Activated CD4-positive, alpha-beta T cell treated with anti-CD3 and anti-CD28 coated beads, Interleukin-2, Interleukin-4, amounts not matched to agents 100 ng/mL and 50 ng/mL, durations not matched to agents 16 hours and 8 hours (primary cell): ENCODE data around the gene GNS.
"Not testable (repeated sequence)": the region's sequence is repeated elsewhere in the genome, so short reads cannot be mapped to it uniquely, and the experiment has no call there.

Experiments
- DNase-seq: peaks from one replicate; pipeline ENCODE4 v3.0.0-alpha.2; 2020; ENCODE audit warnings: low spot score

GNS gene

DNA sequence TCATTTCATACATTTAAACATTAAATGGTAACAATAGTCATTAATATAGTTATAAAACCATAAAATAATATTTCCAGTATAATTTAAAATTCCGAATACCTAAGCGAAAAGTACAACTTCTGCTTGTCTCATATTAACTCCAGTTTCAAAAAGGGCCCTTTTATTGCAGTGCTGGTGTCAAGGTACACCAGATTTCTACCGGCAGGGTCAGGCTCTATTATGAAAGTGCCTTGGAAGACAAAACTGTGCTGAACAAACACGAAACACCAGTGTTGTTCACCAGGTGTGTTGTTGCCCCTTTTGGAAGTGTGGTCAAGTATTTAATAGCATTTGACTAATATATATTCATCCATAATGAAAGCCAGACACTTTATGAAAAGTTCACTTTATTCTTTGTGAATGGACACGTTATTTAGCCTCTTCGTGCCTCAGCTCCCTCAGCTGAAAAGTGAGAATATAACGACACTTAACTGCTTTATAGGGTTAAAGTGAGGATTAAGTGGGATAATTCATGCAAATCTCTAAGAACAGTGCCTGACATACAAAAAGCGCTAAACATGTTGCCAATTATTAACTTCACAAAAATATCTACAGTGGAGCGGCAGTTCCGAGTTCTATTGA is 20.3 kb upstream of the GNS start:
- no peak for DNase-seq

DNA sequence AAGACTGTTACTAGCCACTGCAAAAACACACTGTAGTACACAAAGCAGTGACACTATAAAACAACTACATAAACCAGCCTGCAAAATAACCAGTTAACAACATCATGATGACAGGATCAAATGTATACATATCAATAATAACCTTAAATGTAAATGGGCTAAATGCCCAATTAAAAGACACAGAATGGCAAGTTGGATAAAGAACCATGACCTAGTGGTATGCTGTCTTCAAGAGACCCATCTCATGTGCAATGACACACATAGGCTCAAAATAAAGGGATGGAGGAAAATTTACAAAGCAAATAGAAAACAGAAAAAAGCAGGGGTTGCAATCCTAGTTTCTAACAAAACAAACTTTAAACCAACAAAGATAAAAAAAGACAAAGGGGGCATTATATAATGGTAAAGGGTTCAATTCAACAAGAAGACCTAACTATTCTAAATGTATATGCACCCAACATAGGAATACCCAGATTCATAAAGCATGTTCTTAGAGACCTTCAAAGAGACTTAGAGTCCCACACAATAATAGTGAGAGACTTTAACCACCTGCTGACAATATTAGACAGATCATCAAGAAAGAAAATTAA is 16.0 kb upstream of the GNS start:
- not testable (repeated sequence) for DNase-seq

DNA sequence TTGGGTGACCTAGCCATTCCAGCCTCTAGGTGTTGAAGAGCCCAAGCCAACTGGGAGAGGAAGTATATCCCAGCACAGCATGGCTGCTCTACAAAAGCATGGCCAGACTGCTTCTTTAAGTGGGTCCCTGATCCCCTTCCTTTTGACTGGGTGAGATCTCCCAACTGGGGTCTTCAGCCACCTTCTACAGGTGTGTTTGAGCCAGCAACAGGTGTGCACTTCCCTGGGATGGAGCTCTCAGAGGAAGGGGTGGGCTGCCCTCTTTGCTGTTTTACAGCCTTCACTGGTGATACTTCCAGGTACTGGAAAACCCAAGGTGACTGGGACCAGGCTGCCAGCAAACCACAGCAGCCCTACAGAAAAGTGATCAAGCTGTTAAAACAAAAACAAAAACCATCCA is 14.2 kb upstream of the GNS start:
- DNase-seq = no peak

DNA sequence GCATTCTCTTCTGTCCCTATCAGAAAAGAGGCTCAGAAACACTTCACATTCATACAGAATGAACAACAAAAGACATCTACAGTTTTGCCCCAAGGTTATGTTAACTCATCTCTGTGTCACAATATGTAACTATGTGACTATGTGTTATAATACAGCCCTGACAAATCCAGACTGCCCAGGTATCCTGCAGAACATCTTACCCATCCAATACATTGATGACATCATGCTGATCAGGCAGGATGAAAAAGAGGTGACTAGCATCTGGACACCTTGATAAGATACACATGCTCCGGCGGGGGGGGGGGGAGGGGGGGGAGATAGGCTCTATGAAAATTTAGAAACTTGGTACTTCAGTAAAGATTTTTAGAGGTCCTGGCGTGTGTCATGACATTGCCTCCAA is 8.3 kb upstream of the GNS start:
- no peak for DNase-seq

DNA sequence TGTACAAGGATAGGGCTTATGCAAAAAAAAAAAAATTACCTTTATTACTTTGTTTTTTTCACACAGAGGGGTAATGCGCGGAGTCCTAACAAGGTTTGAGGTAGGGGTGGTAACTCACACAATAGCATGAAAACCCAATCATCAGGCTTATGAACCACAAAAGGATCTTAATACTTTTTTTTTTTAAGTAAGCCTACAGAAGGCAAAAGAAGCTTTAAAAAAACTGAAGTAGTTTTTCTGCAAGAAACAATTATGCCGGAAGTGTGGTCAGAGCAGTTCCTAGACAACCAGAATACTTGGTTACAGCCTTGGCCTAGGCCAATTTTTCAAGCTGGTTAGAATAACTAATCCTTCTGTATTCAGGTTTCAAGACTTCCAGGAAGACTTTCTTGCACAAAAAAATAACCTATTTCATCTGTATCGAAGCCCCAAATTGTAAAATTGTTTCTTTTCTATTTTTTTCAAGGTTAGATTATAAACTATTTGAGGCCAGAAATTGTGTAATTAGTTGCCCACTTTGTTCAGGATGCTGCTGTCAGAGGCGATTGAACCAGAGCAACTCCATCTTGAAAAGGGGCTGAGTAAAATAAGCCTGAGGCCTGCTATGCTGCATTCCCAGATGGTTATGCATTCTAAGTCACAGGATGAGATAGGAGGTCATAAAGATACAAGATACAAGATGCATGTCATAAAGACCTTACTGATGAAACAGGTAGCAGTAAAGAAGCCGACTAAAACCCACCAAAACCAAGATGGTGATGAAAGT is 1.8 kb upstream of the GNS start:
- DNase-seq = no peak

DNA sequence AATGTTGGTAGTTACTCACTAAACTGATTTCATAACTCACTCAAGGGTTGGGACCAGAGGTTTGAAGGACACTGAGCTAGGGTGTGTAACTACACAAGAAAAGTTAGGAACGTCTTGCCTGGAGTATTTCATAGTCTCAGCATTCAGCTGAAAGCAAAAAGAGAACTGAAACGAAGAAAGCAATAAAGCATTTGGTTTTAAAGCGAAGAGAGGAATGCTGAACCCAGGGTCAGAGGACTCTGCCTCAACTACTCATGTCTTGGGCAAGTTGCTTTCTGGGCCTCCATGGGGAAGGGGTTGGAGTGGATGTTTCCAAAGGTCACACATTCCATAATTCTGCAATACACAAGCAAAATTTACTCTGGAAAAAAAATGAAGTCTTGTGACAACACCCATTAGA is 1.4 kb downstream of the GNS start:
- no peak for DNase-seq

DNA sequence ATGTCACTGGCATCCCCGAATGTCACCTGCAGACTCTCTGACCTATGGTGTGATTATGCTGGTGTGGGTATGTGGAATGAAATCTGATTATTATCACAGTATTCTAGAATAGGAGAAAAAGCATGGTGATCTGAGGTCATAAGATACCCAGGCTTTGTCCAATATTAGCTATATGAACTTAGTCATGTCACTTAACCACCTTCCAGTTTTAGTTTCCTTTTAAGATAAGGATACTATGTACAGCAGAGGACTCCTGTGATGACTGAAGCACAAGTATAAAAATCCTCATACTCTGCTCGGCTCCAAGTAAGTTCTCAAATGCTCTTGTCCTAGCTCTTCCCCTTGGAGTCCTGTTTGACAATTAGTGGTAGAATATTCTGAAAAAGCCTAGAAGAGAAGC is 2.8 kb downstream of the GNS start:
- DNase-seq = no peak

DNA sequence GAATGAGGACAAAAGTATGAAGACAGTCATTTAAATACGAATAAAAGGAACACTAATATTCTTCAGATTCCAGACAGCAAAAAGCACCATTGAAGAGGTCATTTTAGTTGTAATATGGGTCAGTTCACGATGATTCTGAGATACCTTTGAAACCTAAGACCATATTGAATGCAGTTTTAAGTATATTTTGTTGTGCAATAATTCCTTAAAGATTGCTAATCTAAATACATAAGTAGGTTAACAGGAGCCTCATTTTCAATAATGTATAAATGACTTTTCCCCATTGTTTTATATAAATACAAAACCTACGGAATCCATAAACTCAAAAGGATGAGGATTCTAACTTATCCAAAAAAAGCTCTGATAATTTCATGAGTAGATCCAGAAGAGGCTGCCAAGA is 5.8 kb downstream of the GNS start:
- DNase-seq = no peak

DNA sequence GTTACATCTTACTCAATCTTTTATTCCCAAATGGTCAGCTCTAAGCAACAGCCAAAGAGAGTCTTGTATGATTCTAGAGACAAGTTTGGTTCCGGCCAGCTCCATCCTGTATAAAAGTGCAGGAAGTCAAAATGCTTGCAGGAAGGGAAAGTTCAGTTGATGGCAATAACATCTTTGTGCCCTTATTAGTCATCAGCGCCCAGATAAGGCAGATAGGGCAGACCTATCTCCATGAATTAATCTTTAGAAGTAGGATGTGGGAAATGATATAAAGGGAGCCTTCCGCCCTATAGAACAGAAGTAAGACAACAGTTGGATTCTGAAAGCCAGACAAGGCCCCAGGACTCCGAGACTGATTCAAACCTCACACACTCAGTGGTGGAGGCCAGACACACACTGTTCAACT is 6.4 kb downstream of the GNS start:
- peak; percentile 39 for DNase-seq

DNA sequence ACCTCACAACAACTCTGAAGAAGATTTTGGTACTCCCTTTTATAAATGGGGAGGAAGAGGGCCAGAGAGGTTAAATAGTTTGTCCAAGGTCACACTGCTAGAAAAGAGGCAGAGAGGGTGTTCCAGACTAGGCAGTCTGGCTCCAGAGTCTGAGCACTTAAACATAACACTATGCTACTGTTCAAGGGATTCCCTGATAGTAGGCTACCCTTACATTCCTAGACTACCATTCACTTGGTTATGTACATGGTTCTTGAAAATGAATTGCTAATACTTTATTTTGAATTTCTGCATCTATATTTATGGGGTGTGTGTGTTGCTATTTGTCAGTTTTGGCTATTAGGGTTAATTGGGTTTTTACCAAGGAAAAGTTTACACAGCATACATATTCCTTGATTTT is 7.2 kb downstream of the GNS start:
- DNase-seq = no peak

DNA sequence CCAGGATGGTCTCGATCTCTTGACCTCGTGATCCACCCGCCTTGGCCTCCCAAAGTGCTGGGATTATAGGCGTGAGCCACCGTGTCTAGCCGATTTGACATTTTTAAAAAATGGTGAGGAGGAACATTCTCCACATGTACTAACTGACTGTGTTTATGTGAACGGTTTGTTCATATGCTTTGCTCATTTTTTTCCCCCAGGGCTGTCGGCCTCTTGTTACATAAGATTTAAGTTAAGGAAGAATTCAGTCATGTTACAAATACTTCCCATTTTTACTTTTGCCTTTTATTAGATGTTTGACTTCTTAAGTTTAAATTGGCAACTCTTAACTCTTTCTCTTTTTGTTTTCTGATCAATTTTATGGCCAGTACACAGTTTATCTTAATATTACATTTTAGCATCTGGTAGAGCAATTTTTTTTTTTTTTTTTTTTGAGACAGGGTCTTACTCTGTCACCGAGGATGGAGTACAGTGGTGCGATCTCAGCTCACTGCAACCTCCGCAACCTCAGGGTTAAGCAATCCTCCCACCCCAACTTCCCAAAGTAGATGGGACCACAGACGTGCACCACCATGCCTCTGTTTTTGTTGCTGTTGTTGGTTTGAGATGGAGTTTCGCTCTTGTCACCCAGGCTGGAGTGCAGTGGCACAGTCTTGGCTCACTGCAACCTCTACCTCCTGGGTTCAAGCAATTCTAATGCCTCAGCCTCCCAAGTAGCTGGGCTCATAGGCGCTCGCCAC is 9.6 kb downstream of the GNS start:
- no peak for DNase-seq

DNA sequence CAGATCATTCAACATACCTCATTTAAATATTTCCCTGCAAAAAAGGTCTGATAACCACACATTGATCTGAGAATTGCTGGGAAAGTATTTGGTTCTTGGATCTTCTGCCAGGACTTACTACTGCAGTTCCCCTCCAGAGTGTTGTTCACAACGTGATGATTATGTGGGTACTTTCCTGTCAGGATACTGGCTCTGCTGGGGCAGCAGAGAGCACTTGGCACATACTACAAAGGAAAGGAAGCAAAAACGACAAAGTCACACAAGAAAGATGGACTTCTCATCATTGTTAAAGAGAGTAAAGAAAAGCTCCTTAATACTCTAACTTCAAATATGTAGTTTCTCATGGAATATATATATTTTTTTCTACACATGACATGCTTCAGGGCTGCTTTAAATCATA is 11.5 kb downstream of the GNS start:
- no peak for DNase-seq

DNA sequence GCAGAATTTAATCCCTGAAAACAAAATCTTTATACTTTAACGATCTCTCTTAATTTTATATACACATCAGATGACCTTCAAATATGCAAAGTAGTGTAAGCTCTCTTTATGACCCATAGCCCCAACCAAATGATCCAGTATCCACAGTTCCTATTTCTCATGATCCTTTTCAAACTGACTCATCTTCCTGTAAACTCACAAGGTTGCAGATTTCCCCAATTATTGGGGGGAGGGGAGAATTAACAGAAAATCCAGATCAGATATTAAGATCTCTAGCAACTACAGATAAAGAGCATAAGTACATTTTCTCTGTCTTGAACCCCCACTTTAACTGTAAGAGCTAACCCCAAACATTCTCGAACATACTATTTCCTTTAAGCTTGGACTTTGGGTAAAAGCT is 12.5 kb downstream of the GNS start:
- DNase-seq = no peak

DNA sequence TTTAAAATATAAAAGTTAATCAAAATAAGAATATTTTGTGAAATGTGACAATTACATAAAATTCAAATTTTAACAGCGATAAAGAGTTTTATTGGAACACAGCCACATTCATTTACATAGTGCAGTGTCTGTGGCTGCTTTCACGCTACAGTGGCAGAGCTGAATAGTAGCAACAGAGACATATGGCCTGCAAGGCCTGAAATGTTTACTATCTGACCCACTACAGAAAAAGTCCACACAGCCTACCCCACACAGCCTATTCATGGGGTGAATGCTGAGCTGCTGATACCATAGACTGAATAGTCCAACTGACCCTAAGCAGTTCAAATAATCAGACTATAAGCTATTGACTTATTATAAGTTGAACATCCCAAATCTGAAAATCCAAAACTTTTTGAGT is 13.2 kb downstream of the GNS start:
- no peak for DNase-seq

DNA sequence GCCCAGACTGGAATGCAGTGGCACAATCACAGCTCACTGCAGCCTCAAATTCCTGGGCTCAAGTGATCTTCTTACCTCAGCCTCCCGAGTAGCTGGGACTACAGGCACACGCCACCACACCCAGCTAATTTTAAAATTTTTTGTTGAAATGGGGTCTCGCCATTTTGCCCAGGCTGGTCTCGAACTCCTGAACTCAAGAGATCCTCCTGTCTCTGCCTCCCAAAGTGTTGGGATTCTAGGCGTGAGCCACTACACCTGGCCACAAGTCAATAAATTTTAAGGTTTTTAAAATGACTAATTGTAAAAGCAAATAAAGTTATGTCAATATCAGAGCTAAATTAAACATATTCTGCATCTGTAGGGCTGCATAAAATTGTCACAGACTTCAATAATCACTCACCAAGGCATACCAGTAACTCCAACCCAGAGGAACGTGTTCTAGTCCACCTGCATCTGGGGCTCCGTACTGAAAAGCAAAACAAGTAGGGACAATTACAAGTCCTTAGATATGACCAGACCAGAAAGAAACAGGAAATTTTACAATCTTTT is 13.9 kb downstream of the GNS start:
- no peak for DNase-seq

DNA sequence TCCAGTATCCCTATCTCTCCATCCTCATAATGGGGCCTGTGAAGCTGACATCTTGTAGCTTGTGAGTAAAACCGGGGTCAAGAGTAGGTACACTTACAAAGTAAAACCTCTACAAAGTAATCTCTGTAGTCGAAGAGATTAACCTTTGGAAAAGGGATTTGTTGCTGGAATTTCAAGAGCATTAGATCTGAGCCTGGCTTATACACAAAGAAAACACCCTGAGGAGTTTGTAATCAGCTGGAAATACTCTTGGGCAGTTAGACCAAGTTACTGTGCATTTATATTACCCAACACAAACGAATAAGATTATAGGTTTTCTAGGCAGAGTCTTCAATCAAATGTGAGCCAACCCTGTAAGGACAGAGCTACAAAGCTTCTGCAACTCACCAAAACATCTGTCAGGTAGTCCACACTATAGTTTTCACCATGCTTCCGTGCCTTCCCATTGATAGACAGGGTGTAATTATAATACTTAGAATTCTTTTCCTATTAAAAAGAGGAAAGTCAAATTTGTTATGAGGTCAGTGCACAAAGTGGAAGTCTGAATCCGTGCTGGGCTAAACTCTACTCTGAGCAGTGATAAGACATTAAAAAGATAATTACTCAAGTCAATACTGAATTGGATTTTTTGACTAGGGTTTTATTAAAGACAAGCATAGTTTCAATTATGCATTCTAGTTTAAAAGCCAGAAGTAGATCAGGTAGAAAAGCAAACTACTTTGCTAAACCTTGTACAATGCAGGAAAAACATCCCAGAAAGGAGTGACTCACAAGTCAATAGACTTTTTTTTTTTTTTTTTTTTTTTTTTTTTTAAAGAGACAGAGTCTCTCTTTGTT is 14.6 kb downstream of the GNS start:
- DNase-seq = no peak

DNA sequence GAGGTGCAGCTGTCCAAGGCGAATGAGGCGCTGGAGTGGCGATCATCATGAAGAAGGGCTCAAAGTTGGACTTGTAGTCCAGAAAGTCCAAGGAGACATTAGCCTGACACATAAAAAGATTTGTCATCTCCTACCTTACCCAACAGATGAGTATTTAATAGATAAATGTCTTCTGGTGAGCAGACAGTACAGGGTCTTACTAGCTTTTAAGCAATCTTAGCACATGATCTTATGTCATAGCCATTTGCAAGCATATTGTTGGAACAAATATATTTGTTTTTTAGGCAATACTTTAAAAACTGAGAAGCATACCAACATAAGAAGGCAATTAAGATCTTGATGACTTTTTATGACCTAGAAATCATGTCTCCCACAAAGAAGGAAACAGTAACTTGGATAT is 16.0 kb downstream of the GNS start:
- DNase-seq = no peak

DNA sequence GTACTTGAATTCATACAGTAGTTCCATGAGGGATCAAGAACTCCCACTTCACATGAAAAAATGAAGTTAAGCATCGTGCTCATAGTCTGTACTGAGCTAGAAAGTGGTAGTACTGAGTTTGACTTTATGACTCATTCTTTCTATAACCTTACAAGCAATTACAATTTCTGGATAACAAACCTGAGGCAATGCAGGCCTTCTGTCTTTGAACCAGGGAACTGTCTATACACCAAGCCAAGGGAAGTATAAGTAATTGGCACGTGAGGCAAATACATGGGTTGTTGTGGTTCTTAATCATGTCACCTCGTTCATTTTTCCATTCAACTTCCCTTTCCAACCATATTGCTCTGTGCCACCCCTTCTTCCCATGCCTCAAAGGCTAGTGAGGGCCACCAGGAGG is 16.8 kb downstream of the GNS start:
- no peak for DNase-seq

DNA sequence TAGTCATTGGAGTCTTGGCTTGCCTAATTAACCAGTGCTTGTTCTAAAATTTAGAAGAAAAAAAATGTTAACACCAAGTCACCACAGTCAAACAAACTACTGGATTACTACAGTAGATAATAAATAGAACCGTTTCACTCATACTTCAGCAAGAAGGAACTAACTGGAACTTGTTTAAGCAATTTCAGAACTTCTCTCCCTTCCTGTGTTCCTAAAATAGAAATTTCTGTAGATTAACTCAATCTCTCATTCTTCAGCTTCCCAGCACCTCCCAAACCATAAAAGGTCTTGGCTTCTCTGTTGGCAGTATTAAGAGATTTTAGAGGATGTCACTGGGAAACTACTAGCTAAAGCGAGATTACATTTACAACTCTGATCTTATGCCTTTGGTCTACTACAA is 18.6 kb downstream of the GNS start:
- no peak for DNase-seq

DNA sequence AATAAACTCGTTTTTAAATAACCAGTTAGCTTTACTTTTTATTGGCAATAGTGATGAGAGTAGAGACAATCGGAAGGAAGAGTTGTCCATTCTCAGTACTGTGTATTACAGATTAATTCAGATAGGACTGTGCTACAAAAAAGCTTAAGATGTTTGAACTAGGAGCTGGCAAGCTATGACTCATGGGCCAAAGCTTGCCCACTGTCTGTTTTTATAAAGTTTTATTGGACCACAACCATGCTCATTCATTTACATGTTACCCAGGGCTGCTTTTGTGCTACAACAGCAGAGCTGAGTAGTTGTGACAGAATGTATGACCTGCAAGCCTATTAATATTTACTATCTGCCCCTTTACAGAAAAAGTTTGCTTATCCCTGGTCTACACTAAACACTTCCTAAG is 19.4 kb downstream of the GNS start:
- no peak for DNase-seq

DNA sequence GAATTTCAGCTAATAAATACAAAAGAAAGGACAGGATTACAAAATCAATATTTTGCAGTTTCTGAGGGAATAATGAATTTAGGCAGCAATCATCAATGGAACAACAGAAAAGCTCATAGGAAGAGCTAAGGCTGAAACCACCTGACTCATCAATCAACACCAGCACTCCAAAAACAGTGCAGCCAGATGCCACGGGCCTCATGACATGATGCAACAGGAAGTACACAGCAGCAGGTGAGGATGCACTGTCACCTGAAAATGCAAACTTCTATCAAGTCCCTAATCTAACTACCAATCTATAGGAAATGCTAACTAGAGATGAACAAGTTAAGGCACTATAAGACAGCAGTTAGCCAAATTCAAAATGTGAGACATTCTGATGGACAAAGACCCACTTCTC is 21.7 kb downstream of the GNS start:
- DNase-seq = peak; percentile 48

DNA sequence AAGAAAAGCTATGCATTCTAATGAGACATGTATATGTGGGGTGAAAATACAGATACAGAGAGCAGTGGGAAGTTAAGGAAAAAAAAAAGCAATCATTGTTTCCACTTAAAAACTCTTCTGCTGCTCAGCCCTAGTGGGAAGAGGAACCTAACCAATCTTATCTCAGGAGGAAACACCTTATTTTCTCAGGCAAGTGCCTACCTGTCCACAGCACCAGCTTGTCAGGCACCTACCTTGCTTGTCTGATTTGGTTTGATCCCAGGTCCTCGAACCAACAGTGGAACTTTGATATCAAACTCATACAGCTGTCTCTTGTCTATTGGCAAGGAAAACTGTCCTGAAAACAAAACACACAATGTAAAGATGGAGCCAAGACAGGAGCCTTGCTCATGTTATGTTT is 22.4 kb downstream of the GNS start:
- DNase-seq = no peak
